Measurements from ENCODE around the gene ITGA1.

GRCh38 chr5:52995914-52996313, 208.2 kb downstream of the ITGA1 start:
- TF ChIP-seq EGR1 (IDR thresholded peaks at IDR 0.05; ENCODE audit: low read depth in 2 of 2) (no peak), SP1 (IDR thresholded peaks at IDR 0.05) (no peak), CTCF (IDR thresholded peaks at IDR 0.05; ENCODE audit: low read depth, low read length, missing input control) (no peak)

Data from liver (tissue), 3 donors.